Activated gamma-delta T cell treated with Interleukin-2 at 50 U/mL for 16 hours (primary cell): ENCODE measurements around the gene WNT3A.

Source experiments
- DNase-seq: peaks from one replicate; pipeline ENCODE4 v3.0.0-alpha.2; 2020

Gene WNT3A

DNA sequence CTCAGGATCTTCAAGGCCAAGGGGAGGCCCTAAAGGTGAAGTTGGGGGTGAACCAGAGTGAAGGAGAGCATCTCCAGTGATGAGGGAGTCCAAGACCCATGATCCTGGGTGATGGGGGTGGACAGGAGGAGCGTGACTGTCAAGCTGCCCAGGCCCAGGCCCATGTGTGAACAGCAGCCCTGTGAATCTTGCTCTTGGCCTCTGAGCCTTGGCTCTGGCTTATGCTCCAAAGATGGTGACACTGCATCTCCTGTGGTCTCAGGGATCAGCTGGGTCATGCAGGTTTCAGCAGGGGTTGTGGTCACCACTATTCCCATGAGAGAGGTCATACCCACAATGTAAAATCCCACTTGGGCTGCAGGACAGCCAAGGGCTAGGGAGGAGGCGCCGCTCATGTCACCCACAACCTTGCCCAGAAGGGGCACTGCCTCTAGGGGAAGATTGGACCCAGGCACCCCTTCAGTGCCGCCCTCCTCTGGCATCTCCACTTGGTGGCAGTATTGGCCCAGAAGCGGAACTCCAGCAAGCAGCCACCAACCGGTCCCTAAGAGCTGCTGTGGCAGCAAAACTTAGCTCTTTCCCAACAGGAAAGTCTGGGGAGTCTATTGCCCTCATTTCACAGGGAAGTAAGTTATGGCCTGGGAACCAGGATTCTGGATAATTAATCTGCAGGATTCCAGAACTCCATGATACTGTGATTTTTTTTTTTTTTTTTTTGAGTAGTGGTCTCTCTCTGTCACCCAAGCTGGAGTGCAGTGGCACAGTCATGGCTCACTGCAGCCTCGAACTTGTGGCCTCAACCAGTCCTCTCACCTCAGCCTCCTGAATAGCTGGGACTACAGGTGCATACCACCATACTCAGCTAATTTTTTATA, 7.5 kb upstream of the WNT3A start:
- DNase-seq, result peak; percentile 56

DNA sequence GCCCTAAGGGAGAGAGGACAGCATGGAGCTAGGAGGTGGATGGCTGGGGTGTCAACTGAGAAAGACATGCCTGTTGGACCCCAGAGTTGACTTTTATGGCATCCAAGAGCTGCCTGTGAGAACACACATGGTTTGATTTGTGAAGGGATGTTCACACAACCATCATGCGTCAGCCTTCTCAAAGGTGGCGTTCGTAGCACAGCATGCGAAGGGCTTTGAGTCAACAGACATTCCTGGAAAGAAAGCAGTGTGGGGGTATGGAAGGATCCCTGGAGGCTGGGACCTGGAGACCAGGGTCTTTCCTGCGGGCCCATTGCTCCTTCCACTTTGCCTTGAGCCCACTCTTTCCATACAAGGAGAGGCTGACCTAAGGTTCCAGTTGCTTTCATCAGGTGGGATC, 6.4 kb upstream of the WNT3A start:
- DNase-seq, result peak; percentile 1

DNA sequence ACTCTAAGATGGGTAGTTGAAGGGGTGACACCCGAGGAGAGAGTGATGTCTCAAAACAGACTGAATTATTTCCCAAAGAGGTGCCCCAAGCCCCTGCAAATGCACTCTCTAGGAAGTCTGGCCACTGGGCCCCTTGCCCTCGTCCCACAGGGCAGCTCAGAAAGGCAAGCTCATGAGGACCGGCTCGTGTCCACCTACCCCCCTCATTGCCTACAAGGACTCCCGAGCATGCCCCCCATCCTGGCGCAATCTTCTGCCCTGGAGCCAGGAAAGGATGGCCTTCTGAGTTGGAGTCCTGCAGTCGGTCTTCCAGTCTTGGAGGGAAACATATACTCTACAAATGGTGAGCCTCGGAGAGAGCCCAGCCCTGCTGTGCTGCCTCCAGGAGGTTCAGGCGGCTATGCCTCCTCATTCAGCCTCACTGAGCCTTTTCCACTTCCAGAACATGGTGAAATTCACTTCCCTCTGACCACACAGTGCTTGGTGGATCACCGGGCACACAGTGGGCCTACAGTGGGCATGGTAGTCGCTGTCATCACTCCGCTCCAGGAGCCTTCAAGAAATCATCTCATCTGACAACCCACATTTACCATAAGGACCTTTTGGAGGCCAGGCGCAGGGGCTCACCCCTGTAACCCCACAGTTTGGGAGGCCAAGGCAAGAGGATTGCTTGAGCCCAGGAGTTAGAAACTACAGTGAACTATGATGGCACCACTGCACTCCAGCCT, 5.8 kb upstream of the WNT3A start:
- peak; percentile 1 for DNase-seq

DNA sequence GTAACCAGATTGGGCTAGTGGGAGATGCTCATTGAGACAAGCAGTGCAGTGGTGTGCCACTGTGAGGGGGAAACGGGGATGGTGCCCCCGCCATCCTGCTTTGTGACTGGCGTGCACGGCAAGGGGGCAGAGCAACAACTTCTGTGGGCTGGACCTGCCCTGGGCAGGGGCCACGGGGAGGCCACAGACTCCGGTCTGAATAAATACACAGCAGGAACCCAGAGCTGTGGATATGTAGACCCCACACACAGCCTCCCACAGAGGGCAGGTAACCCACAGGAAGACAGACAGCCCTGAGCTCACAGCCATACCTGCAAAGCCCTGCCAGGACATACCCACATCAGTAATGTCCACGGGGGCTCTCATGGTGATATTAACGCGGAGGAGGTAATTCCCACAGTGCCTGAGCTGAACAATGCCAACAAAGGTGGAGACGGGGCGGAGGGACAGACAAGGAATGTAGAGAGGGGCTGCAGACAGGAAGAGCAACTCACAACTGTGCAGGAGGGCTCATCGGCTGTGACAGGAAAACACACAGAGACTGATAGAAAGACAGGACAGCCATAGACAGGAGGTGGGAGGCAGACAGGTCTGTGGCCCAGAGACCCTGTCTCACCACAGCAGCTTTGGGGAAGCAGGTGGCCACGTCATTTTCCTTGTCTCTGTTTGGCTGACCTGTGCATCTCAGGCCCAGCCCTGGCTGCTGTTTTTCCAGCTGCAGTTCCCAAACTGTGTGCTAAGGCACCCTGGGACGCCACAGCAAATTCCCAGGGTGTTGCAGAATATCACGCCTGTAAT, 4.9 kb upstream of the WNT3A start:
- no peak for DNase-seq

DNA sequence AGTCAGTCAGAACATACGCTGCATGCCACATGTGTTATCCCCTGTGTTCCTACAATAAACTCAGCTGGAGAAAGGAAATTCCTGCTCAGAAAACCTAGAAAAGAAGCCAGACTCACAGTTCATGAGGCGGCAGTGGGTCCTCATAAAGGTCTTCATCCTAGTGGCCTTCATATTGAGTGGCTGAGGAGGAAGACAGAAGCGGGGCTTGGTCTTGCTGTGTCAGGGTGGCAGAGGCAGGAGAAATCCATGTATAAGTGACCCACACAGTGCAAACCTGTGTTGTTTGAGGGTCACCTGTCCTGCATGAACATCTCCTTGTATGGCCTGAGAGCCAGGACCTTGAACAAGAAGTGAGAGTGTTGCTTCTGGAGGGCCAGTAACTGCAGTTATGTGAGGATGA, 4.0 kb upstream of the WNT3A start:
- DNase-seq, result no peak

- DNase-seq, result no peak
Observed at GRCh38 chr1:228003461-228004330, 3.1 kb upstream of the WNT3A start.

DNA sequence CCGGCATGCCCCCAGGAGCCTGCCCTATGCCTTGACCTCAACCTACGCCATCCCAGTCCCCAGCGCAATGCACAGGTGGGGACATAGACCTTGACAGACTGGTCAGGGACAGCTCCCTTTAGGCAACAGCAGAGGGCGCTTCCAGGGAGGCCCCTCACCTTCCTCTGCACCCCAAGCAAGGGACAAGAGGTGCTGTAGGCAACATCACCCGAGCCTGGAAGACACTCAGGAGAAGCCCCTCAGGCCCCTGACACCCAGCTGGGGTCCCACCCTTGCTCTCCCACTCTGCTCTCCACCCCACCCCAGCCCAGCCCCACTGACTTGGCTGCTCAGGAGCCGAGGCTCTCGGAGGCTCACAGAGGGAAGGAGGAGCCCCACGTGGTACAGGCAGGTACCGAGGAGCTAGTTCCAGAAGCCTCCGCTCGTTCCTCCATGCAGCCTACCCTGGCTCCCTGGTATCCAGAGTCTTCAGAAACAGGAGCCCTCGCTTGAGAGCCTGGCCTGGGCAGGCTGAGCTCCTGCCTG, 2.4 kb upstream of the WNT3A start:
- DNase-seq, result no peak

GRCh38 chr1:228004856-228005462, 1.8 kb upstream of the WNT3A start:
- no peak for DNase-seq

DNA sequence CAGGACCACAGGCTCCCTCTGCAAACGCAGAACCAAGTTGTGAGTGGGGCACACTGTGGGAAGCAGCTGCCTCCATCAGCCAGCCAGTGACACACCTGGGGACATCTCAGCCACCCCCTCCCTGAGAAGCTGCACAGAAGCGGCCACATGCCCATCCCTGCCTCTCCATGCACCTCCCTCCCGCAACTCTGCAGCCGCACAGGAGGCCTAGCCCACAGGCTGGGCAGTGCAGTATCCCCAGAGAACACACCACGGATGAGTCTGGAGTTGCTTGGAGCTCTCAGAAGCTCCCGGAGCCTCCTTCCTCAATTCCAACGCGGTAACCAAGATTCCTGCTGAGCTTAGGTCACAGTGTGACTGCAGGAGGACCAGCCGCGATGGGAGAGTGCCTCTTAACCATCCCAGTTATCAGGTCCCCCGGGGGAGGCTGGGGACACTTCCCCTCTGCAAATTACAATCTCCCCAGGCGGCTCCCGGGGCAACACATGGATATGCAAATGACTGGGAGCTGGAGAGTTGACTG, 1.2 kb upstream of the WNT3A start:
- no peak for DNase-seq

GRCh38 chr1:228006034-228006785, 588 bp upstream of the WNT3A start:
- DNase-seq, result no peak

GRCh38 chr1:228007049-228007800, 427 bp downstream of the WNT3A start:
- no peak for DNase-seq

- DNase-seq, result no peak
Observed at GRCh38 chr1:228007801-228008341, 1.1 kb downstream of the WNT3A start.

GRCh38 chr1:228008391-228009115, 1.8 kb downstream of the WNT3A start:
- DNase-seq, result no peak

DNA sequence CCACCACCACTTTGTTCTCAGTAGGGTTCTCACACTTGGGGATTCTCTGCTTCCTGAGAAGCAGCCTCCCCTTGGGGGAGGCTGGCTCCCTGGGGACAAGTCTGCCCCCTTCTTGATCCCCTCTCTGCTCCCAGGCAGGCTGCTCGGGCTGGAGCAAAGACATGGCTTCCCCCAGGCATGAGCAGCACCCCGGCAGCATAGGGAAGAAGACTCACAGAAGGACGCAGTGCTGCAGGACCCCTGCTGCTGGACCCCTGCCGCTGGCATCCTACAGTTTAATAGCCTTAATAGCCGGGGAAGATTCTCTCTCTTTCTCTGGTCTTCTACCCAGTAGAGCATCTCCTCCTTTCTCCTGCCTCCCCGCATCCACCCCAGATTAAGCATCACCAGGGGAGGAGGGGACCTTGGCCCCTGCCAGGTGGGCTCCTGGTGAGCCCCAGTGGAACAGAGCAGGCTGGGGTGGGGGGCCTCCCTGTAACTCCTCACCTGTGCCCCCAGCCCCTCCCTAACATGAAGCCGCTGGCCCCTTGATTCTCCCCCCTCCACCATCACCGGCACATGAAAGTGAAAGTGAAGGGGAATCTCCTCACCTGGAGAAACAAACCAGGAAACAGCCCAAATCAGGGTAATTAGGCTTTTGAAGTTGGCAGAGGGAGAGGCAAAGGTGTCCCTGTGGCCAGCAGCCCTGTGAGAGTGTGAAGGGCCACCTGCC, 2.5 kb downstream of the WNT3A start:
- DNase-seq, result no peak

GRCh38 chr1:228009828-228010775, 3.3 kb downstream of the WNT3A start:
- DNase-seq, result no peak

GRCh38 chr1:228010921-228011320, 4.1 kb downstream of the WNT3A start:
- DNase-seq, result no peak

DNA sequence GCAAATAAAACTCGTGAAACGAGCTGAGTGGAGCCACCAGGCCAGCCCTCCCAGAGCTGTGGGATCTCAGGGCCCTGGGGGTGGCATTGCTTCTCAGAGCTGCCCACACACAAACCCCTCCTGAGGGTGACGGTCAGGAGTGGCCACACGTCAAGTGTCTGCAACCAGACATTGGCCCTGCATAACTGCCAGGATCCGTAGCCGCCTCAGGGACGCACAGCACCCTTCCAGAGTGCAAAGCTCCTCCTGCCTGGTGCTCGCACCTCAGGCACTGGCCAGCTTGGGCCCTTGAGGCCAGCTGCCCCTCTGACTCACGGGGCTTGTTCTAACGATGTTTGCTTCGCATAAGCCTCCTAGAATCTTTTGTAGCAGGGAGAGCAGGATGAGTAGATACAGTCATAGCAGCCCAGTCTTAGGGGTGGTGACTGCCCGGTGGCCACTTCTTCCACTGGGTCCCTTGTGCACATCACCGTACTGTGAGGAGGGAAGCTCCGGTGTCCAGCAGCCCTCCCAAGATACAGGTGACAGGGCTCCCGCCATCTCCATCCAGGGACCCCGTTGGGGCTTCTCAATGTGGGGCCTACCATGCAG, 5.0 kb downstream of the WNT3A start:
- no peak for DNase-seq
